ENCODE data around the gene MAP4K1.
"Not testable (repeated sequence)": the region's sequence is repeated elsewhere in the genome, so short reads cannot be mapped to it uniquely, and the experiment has no call there.

Gene MAP4K1

GRCh38 chr19:38583219-38583984 lies 34.4 kb downstream of the MAP4K1 start:
- DNase-seq (ENCODE audit: low read depth), result no peak
- no peak overlapping the region for H3K4me3 ChIP-seq (ENCODE audit: low read length)
- TF ChIP-seq CTCF (conservative IDR thresholded peaks at IDR 0.05; ENCODE audit: low read length), result no peak

- no peak for DNase-seq (ENCODE audit: low read depth)
- no peak for TF ChIP-seq CTCF (conservative IDR thresholded peaks at IDR 0.05; ENCODE audit: low read length)
- H3K4me3 ChIP-seq (ENCODE audit: low read length), result no peak overlapping the region
Measured at GRCh38 chr19:38580080-38580479, 37.7 kb downstream of the MAP4K1 start.

GRCh38 chr19:38579304-38579703 lies 38.4 kb downstream of the MAP4K1 start:
- DNase-seq (ENCODE audit: low read depth); H3K4me3 ChIP-seq (ENCODE audit: low read length): not testable (repeated sequence)

- no peak for DNase-seq (ENCODE audit: low read depth)
- no peak for TF ChIP-seq CTCF (conservative IDR thresholded peaks at IDR 0.05; ENCODE audit: low read length)
- no peak overlapping the region for H3K4me3 ChIP-seq (ENCODE audit: low read length)
Measured at GRCh38 chr19:38577826-38578225, 39.9 kb downstream of the MAP4K1 start.

GRCh38 chr19:38571682-38572081 lies 46.1 kb downstream of the MAP4K1 start:
- no peak for TF ChIP-seq CTCF (conservative IDR thresholded peaks at IDR 0.05; ENCODE audit: low read length)
- H3K4me3 ChIP-seq (ENCODE audit: low read length), result no peak overlapping the region
- no peak for DNase-seq (ENCODE audit: low read depth)

GRCh38 chr19:38569368-38569983 lies 48.3 kb downstream of the MAP4K1 start:
- DNase-seq (ENCODE audit: low read depth), result no peak
- TF ChIP-seq CTCF (conservative IDR thresholded peaks at IDR 0.05; ENCODE audit: low read length), result no peak

GRCh38 chr19:38565691-38566105 lies 52.1 kb downstream of the MAP4K1 start:
- no peak overlapping the region for H3K4me3 ChIP-seq (ENCODE audit: low read length)
- DNase-seq (ENCODE audit: low read depth), result no peak
- TF ChIP-seq CTCF (conservative IDR thresholded peaks at IDR 0.05; ENCODE audit: low read length), result no peak

More at GRCh38 chr19:38569368-38569983, 48.3 kb downstream of the MAP4K1 start:
- no peak overlapping the region for H3K4me3 ChIP-seq (ENCODE audit: low read length)

All from AG10803 (cell line).